HG03060 (cell line): ENCODE measurements around the gene RTP3.
"Not testable (repeated sequence)": the region's sequence is repeated elsewhere in the genome, so short reads cannot be mapped to it uniquely, and the experiment has no call there.

ENCODE experiments used
- ATAC-seq: cut with Tn5 transposase; IDR thresholded peaks from one replicate; pipeline ENCODE4 v1.9.1; 2021; ENCODE audit warnings: low read depth, moderate number of reproducible peaks; ENCODE audit not compliant: unreplicated experiment

The RTP3 gene

DNA sequence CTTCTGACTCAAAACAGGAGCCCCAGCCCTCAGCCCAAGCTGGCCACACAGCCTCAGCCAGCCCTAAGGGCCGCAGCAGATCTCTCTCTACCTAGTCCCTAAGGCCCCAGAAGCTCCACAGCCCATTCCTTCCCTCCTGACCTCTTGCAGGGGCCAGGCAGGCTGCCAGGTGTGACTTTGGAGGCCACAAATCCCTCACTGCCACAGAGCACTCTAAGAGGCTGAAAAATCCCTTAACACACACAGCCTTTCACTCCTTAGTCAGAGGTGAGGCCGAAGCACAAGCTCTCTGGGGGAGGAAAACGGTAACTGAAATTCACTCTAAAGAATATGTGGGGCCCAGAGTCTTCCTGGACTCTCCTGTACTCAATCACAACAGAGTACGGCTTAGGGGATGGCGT is 45.0 kb downstream of the RTP3 start:
- no peak for ATAC-seq

DNA sequence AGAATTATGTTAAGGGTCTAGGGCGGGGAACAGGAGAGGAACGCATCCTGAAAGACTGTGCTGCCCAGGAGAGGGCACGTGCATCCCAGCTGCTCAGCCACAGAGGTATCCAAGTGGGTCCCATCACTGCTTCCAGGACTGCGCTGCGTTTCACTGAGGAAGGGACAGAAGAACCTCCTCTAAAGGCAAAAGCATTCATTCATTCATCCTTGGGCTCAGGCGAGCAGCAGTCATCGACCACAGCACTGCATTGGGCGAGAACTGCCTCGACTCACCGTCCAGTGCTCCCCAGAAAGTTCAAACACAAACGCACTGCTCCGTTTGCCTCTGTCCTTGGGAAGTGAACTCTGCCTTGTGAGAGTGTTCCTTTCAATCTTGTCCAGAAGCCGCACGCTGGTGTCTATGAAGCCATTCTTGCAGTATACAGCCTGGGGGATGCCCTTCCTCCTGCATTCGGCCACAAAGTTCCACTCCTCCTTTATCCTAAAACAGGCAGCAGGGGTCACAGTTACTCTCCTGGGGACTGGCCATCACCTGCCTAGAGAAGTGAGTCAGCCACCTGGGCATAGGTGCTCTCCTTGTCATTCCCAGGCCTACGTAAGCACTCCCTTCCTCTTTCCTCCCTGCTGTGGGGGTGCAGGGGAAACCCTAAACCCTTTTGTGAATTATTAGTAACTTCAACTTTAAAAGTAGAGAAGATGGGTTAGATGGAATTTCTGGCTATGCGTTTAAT is 47.2 kb downstream of the RTP3 start:
- ATAC-seq = no peak

DNA sequence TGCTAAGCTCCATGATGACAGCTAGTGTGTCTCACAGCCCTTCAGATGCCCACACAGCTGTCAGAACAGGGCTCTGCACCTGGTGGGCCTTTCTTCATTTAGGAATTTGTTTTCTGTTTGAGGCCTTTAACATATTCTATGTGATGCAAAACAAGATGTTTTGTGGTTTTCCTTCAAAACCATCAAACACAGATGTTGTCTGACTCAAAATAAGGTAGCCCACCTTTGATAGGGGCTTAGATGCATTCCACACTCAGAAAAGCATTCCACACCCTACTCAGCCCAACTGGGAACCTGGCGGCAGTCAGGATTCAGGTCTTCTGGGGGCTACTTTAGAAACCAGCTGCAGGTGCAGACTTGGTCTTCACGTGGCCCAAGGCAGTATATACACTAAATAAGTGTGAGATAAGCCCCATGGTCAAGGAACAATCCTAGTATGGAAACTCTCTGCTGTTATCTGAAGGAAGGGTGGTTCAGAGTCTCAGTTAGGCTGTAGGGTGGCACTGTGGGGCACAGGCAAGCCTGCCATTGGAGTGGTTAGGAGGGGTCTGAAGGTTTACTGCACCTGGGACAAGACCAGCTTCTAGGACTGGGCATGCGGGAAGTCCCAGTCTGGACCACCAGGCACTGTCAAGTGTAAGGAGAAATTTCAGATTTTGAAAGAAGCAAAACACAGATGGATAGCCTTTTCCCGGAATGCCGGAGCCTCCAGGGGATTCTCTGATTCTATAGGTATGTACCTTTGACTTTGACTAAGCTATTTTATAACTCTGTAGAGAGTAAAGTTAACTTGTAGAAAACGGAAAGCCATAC is 48.2 kb downstream of the RTP3 start:
- ATAC-seq = no peak

DNA sequence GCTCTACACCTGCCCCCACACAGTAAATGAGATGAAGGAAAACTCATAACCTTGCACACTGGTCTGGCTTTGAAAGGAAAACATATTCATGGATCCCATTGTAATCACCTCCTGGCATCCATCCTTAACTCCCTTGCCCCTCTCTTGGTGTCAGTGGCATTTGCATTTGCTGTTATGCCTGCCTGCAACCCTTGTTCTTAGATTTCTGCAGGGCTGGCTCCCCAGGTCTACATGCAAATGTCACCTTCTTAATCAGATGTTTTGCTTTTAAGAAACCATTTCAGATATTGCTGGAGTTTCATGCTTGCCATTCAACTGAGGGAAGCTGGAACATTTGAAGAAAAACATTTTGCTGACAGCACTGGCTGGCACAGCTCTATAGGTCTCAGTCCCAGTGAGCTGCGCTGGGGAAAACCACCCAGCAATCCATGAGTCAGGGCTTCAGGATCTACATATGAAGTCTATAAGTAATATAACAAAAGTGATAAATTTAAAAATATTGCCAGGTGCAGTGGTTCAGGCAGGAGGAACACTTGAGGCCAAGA is 49.2 kb downstream of the RTP3 start:
- ATAC-seq = no peak

DNA sequence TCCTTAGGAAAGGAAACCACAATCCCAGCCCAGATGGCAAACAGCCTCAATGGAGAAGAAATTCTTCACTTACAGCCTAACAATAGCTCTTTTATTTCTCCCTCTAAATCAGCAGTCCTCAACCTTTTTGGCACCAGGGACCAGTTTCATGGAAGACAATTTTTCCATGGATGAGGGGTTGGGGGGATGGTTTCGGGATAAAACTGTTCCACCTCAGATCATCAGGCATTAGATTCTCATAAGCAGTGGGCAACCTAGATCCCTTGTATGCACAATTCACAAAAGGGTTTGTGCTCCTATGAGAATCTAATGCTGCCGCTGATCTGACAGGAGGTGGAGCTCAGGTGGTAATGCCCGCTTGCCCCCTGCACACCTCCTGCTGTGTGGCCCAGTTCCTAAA is 50.8 kb downstream of the RTP3 start:
- ATAC-seq = not testable (repeated sequence)

DNA sequence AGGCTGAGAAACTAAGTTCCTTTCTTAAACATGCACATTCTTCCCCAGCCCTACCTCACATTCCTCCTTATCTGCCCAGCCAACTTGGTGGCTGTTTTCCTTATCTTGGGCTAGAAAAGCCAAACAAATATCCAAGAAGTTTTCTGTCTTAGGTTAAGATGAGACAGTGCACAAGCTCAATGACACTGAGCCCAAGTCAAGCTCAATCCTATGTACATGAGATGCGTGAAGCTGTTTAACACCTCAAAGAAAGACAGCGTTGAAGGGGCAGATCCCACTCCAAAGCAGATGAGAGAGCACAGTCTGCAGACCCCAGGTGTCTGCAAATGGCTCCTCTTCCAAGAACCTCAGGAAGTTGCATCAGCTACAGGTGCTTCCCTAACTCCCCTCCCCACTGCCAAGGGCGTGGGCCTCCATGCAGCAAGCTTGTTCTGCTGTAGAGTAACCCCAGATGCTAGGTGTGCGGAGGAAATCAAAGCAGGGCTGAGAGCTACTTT is 51.7 kb downstream of the RTP3 start:
- no peak for ATAC-seq

DNA sequence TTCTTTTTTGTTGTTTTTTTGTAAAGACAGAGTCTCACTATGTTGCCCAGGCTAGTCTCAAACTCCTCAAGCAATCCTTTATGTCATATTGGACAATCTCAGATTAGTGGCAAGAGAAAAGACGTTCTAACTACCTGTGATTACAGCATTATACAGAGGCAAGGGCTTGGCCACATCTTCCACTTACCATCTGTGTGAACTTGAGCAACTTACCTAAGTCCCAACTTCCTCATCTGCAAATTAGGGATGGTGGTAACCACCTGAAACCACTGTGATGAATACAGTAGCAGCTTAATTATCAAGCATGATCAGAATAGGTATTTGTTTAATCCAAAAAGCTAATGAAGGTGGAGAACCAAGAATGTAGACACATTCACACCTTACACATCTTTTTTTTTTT is 52.2 kb downstream of the RTP3 start:
- ATAC-seq = no peak
